Activated T-cell treated with anti-CD3 and anti-CD28 coated beads, Interleukin-2, amount 50 U/mL, for 48 hours (primary cell): ENCODE measurements around the gene FAM156A.
A peak's percentile ranks its signal among the peaks of the same experiment; 100 is the strongest.
"Not testable (repeated sequence)": the region's sequence is repeated elsewhere in the genome, so short reads cannot be mapped to it uniquely, and the experiment has no call there.

Experiments used
- DNase-seq, 2 experiments: peaks; one replicate each; pipeline ENCODE4 v3.0.0-alpha.2; 2020

Gene FAM156A

GRCh38 chrX:52966993-52967738 is 8.8 kb upstream of the FAM156A start:
- not testable (repeated sequence) for DNase-seq

GRCh38 chrX:52958961-52959360 is 643 bp upstream of the FAM156A start:
- not testable (repeated sequence) for DNase-seq

GRCh38 chrX:52949884-52950283 is 8.4 kb downstream of the FAM156A start:
- not testable (repeated sequence) for DNase-seq

DNA sequence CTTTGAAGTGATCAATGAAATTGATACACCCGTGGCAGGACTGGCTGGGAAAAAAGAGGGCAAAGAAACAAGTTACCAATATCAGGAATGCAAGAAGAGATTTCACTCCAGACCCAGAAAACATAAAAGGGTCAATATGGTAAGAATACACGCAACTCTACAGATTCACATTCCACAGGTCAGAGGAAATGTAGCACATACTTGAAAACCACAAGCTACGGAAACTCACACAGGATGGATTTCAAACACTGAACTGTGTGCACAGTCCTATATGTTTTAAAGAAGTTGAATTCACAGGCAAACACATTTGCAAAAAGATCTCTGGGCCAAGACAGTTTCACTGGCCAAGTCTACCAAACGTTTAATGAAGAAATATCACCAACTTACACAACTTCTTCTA is 9.0 kb downstream of the FAM156A start:
- DNase-seq = not testable (repeated sequence)

- DNase-seq = not testable (repeated sequence)
Observed at GRCh38 chrX:52948265-52948664, 10.1 kb downstream of the FAM156A start.

DNA sequence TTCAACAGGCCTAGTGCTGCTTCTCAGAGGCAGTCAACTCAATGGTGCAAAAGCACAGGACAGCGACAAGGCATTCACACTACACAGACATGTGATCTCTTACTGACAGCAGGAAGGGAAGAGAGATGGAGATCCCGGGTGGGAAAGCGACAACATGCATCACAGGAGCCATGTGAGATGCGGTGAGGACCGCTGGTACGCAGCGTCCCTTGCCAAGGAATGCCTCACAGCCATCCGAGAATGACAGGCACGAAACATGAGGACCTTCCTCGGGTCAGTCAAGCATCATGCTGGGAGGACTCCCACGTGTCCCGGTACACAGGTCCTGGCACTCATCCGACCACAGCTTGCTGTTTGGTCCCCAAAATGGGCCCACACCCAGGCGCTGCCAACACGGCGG is 10.8 kb downstream of the FAM156A start:
- DNase-seq = not testable (repeated sequence)

DNA sequence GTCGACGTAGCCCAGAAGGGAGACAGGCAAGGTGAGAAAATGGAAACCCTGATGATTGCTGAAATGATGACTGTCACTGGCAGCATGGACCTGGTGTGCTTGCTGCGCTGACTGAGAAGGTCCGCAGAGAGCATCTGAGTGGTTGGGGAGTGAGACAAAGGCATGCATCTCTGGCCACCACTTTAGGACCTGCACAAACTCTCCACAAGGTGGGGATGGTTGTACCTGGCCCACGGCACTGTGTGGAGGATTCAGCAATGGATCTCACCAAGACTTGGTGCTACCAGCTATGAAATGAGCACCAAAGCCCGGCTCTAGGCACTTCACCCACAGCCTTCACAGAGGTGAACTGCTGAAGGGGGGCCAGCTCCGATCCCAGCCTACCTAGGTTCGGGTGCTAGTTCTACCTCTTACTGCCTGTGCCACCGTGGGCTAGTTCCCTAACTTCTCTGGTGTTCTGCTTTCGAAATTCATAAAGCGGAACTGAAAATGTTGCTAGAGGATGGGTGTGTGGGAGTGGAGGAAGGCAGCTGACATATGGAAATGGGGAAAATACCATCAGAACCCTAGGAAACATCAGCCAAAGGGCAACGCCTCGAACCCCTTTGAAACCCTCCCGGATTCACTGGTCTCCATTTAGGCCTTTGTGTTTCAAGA is 12.4 kb downstream of the FAM156A start:
- DNase-seq = not testable (repeated sequence)

GRCh38 chrX:52941728-52942127 is 16.6 kb downstream of the FAM156A start:
- not testable (repeated sequence) for DNase-seq

- DNase-seq = not testable (repeated sequence)
Observed at GRCh38 chrX:52940704-52941103, 17.6 kb downstream of the FAM156A start.

DNA sequence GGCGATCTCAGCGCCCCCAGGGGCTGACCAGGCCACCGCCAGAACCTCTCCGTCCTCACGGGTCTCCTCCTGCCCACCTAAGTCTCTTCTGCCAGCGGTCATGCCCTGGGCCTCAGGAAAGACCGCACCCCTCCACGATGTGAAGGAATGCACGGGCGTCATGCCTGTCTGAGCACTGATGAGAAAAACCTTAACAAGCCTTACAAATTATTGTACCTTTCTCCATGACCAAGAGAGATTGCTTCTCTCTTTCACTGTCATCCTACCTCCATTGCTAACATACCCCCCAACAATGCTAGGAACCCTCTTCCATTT is 22.9 kb downstream of the FAM156A start:
- DNase-seq = not testable (repeated sequence)

GRCh38 chrX:52934704-52935469 is 23.4 kb downstream of the FAM156A start:
- DNase-seq = peak; percentile 96 to 98

DNA sequence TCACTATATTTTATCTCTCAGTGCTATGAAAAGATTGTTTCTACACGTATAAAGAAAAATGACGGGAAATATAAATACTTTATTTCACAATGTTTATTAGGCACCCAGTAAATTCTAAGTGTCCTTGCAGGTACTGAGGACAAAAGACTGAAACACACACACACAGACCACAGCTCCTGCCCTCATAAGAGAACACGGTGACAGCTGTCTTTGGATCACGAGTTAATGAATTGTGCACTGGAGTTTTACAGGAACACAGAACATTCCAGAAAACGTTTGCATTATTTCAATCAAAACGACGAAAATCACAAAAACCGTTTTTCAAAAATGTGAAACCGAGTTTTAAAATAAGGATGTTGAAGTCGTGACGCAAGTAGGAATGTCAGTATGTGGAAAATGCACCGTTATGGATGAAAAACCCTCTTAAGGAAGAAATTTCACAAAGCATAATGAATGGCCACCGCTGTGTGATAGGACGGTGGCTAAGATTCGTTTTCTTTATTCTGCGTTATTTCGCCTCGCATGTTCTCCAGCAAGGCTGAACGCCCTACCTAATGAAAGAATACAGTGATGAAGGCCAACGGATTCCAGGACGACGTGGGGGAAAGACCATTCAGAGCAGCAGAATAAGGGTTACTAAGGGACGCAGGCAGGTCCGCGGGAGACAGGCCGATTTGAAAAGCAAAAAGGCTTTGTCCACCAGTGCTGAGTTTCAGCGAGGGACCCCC is 24.2 kb downstream of the FAM156A start:
- DNase-seq = no peak

- no peak for DNase-seq
Observed at GRCh38 chrX:52933213-52933612, 25.1 kb downstream of the FAM156A start.

DNA sequence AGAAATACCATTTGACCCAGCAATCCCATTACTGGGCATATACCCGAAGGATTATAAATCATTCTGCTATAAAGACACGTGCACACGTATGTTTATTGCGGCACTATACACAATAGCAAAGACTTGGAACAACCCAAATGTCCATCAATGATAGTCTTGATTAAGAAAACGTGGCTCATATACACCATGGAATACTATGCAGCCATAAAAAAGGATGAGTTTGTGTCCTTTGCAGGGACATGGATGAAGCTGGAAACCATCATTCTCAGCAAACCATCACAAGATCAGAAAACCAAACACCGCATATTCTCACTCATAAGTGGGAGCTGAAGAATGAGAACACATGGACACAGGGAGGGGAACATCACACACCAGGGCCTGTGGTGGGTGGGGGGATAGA is 28.1 kb downstream of the FAM156A start:
- not testable (repeated sequence) for DNase-seq

GRCh38 chrX:52923781-52924241 is 34.5 kb downstream of the FAM156A start:
- DNase-seq = no peak

GRCh38 chrX:52914704-52915103 is 43.6 kb downstream of the FAM156A start:
- not testable (repeated sequence) for DNase-seq

DNA sequence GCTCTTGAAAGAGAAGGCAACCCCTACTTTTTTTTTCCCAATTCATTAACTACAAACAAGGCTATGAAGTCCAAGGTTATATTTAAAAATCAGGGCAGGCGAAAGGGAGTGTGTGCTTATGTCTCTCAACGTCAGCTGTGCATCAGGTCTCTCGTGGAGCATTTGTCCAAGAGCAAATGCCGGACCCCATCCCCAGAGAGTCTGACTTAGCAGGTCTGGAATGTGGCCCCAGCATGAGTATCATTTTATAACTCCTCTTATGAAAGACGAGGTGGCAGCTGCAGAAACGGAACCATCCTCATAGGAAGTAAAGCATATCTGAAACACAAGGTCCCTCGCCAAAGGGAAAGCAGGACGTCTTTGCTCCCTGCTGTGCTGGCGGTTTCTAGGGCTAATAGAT is 44.6 kb downstream of the FAM156A start:
- DNase-seq = not testable (repeated sequence)

DNA sequence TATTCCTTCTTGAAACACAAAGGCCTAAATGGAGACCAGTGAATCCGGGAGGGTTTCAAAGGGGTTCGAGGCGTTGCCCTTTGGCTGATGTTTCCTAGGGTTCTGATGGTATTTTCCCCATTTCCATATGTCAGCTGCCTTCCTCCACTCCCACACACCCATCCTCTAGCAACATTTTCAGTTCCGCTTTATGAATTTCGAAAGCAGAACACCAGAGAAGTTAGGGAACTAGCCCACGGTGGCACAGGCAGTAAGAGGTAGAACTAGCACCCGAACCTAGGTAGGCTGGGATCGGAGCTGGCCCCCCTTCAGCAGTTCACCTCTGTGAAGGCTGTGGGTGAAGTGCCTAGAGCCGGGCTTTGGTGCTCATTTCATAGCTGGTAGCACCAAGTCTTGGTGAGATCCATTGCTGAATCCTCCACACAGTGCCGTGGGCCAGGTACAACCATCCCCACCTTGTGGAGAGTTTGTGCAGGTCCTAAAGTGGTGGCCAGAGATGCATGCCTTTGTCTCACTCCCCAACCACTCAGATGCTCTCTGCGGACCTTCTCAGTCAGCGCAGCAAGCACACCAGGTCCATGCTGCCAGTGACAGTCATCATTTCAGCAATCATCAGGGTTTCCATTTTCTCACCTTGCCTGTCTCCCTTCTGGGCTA is 48.9 kb downstream of the FAM156A start:
- DNase-seq = not testable (repeated sequence)

DNA sequence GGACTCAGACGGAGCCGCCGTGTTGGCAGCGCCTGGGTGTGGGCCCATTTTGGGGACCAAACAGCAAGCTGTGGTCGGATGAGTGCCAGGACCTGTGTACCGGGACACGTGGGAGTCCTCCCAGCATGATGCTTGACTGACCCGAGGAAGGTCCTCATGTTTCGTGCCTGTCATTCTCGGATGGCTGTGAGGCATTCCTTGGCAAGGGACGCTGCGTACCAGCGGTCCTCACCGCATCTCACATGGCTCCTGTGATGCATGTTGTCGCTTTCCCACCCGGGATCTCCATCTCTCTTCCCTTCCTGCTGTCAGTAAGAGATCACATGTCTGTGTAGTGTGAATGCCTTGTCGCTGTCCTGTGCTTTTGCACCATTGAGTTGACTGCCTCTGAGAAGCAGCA is 50.4 kb downstream of the FAM156A start:
- DNase-seq = not testable (repeated sequence)

DNA sequence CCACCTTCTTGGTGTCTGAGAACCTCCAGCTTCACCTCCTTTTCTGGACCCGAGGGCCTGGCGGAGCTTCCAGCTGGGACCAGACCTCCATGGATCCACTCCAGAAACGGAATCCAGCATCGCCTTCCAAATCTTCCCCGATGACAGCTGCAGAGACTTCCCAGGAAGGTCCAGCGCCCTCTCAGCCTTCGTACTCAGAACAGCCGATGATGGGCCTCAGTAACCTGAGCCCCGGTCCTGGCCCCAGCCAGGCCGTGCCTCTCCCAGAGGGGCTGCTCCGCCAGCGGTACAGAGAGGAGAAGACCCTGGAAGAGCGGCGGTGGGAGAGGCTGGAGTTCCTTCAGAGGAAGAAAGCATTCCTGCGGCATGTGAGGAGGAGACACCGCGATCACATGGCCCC is 51.2 kb downstream of the FAM156A start:
- DNase-seq = not testable (repeated sequence)

DNA sequence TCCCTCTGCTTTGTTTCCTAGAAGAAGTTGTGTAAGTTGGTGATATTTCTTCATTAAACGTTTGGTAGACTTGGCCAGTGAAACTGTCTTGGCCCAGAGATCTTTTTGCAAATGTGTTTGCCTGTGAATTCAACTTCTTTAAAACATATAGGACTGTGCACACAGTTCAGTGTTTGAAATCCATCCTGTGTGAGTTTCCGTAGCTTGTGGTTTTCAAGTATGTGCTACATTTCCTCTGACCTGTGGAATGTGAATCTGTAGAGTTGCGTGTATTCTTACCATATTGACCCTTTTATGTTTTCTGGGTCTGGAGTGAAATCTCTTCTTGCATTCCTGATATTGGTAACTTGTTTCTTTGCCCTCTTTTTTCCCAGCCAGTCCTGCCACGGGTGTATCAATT is 52.2 kb downstream of the FAM156A start:
- not testable (repeated sequence) for DNase-seq

DNA sequence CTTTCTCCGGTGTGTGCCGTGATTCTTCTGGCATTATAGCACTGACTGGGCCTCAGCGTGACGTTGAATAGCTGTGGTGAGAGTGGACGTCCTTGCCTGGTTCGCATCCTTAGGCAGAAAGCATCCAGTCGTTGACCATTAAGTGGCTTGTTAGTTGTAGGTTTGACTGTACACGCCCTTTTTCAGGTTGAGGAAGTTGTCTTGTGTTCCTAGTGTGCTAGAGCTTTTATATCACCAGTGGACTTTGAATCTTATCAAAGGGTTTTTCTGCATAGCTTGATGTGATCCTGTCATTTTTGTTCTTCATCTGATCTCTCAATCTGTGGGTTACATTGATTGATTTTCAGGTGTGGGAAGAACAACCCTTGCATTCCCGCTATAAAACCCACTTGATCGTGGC is 52.8 kb downstream of the FAM156A start:
- DNase-seq = not testable (repeated sequence)
